RWPE1 (cell line): Measurements from ENCODE around the gene ATG7.

Experiments
- CTCF ChIA-PET: fragments of 350-600 bp; sonication (Branson Sonifier 250); formaldehyde crosslinking; extraction: SDS; loops from one replicate; lab custom pipeline; 2021; lab: Yijun Ruan, JAX
- POLR2A ChIA-PET: fragments of 400-600 bp; formaldehyde crosslinking; extraction: SDS; loops from one replicate; lab custom pipeline; 2020; ENCODE audit warnings: antibody characterized with exemption; ENCODE audit not compliant: low non-redundant PET; lab: Yijun Ruan, JAX
- DNase-seq: peaks from one replicate; pipeline ENCODE4 v3.0.0; 2012; ENCODE audit warnings: low spot score
- H3K27ac ChIP-seq: fragments of 450-650 bp; 2 replicates; pipeline ENCODE4 v1.5.1; 2017
- CTCF ChIP-seq: fragments of 450-650 bp; conservative IDR thresholded peaks from 2 replicates; pipeline ENCODE4 v1.5.1; 2017; ENCODE audit warnings: low read depth, mild to moderate bottlenecking

The ATG7 gene

DNA sequence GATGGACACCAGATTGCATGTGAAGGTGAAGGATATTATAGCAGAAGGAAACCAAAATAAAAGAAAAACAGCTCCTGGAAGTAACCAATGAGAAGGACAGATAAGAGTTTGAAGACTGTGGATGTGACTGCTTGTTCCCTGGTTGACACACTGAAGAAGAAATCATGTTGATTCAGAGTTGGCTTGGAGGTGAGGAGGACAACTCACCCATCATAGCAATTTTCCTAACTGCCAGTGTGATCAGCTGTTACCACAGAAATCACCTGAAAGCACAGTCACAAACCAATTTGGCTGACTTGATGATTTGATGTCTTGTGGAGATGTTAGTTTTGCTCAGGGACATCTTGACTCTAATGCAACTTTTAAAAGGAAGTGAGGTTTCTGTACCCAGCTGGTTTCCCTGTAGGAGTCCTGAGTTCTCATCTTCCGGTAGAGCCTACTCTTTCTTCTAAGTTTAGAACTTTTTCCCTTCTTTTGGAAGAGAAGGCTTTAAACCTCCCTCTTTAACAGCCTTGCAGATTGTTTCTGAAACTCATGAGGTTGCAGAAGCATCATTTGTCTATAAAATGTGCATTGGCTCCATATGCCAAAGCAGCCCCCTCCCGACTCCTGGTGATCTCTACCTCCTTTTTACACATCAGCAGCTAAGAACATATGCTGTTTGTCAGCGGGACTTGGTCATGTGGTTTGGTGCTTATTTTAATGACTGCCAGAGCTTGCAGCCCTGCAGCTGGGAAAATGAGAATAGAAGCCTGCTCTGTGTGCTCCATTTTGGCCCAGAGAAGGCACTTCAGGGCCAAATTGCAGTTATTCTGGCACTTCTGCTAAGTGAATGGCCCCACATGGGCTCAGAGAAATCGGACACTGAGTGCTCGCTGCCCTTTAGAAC lies 10.3 kb downstream of the ATG7 start:
- ChIA-PET CTCF (interaction anchor here (0.6 to 1.1 kb wide), 2 partner anchors 9 to 10 kb away, joined by 3 to 6 read pairs; partner anchors contain the start of gene ATG7), POLR2A (no interaction called here)
- TF ChIP-seq CTCF, result no peak
- no peak overlapping the region; the same call in 1 of the 2 replicates for H3K27ac ChIP-seq
- DNase-seq, result no peak

GRCh38 chr3:11283139-11283475 lies 10.9 kb downstream of the ATG7 start:
- POLR2A ChIA-PET, result no interaction called here
- no peak for TF ChIP-seq CTCF
- no peak overlapping the region; the same call in 1 of the 2 replicates for H3K27ac ChIP-seq
- CTCF ChIA-PET, result interaction anchor here (1.1 kb wide), 1 partner anchor 10 kb away, joined by 6 read pairs; no protein-coding TSS in a partner anchor
- DNase-seq, result no peak

DNA sequence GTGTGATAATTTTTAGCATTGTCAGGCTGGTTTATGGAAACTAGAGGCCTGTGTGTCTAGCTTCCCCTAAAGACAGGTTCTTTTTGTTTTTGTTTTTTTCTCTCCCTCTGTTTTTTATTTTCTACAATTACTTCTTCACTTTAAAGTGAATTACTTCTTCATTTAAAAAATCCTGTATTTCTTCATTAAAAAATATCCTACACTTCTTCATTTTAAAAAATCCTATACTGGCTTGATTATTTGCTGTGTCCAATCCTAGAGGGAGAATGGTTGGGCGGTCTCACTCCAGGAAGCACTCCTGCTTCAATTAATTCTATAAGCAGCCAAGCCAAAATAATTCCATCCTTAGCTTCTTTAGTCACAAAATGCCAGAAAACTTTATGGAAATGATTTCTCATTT lies 11.8 kb downstream of the ATG7 start:
- POLR2A ChIA-PET, result no interaction called here
- CTCF ChIA-PET, result no interaction called here
- no peak for TF ChIP-seq CTCF
- H3K27ac ChIP-seq, result no peak overlapping the region
- DNase-seq, result no peak

DNA sequence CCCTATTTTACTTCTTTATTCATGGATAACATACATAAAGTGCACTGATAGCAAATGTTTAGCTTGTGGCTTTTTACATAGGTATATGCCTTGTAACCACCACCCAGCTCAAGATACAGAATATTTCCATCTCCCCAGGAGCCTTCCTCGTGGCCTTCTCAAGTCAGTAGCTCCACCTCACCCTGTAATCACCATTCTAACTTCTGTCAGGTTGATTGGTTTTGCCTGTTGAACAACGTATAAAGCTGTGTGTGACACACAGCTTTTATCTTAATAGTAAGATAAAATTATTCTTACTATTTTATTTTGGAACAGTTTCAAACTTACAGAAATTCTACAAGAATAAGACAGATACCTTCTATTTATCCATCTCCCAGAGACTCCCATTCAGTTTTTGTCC lies 13.3 kb downstream of the ATG7 start:
- POLR2A ChIA-PET, result no interaction called here
- CTCF ChIA-PET, result interaction anchor here (0.7 kb wide), 1 partner anchor 1982 kb away, joined by 3 read pairs; no protein-coding TSS in a partner anchor

GRCh38 chr3:11287404-11287803 lies 15.2 kb downstream of the ATG7 start:
- POLR2A ChIA-PET, result no interaction called here
- DNase-seq, result no peak

More for the DNA sequence above, 13.3 kb downstream of the ATG7 start:
- TF ChIP-seq CTCF, result no peak
- peak overlapping the region; percentile 23; the same call in 1 of the 2 replicates for H3K27ac ChIP-seq
- DNase-seq, result no peak

More at GRCh38 chr3:11287404-11287803, 15.2 kb downstream of the ATG7 start:
- no peak for TF ChIP-seq CTCF
- CTCF ChIA-PET, result interaction anchor here (1.1 kb wide), 1 partner anchor 39 kb away, joined by 3 read pairs; no protein-coding TSS in a partner anchor
- peak overlapping the region; percentile 87 for H3K27ac ChIP-seq
